KG1 (cell line): ENCODE measurements around the gene ETNK2.
"Not testable (repeated sequence)": the region's sequence is repeated elsewhere in the genome, so short reads cannot be mapped to it uniquely, and the experiment has no call there.

Experiments used
- DNase-seq: peaks from one replicate; lab custom pipeline; 2025; lab: John Stamatoyannopoulos, UW

Gene ETNK2

DNA sequence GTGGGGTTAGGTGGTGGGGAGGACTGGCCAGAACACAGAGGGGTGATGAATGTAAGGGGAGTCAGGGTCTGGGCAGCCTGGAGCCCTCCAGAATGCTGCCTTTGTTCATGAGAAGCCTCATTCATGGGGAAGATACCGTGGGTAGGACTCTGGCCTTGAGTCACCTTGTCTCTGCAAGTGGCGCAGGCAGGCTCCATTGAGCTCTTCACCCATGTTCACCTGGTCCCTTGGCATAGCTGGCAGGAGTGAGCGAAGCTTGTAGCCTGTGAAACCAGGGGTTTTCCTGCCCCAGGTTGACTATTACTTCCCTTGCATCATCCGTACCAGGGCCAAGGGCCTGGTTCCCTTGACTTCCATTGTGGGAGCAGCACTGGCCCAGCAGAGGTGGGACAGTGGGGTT is 53.2 kb downstream of the ETNK2 start:
- no peak for DNase-seq

DNA sequence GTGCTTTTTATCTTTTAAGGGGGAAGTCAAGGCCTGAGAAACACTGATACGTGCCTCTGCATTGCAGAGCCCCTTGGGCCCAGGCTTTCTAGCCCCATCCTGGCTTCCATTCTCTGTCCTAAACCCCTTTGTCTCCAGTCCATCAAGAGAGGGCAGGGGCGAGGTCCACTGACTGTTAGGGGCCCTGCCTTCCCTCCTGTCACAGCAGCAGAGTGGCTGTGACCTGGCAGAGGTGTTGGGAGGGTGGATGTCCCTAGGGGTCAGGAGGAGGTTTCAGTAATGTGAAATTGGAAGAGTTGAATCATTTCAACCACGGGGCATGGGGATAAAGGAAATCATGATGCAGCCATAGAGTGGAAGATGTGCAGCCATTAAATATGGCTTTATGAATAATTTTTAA is 54.9 kb downstream of the ETNK2 start:
- no peak for DNase-seq

DNA sequence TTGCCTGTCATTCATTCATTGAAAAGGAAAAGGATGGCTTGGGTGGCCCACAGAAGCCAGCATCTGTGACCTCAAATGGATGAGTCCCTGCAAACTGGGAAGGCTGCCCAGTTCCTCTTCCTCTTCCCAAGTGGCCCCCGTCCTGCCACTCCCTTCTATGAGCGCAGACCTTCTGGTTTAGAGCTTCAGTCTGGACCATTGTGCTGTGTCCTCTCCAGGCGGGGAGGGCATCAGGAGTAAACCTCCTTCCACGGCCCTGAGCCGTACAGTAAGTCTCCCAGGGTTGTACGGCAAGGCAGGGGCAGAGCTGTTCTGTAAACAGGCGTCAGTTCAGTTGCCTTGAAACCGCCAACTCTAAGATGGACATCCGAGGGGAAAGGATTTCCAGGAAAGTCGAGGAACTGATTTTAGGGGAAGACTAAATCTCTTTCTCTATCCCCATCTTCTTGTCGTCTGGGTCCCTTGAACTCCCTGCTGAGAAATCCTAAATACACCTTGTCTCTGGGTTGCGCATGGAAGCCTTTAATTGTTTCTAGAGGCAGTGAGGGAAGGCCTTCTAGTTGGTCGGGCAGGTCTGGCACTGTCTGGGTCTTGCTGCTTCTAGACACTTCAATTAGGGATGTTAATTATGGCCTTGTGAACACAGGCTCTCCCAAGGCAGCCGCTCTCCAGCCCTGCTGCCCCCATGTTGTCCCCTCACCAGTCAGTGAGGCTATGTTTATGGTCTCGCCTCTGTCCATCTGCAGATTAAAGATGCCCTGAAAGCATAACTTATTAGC is 56.8 kb downstream of the ETNK2 start:
- no peak for DNase-seq

DNA sequence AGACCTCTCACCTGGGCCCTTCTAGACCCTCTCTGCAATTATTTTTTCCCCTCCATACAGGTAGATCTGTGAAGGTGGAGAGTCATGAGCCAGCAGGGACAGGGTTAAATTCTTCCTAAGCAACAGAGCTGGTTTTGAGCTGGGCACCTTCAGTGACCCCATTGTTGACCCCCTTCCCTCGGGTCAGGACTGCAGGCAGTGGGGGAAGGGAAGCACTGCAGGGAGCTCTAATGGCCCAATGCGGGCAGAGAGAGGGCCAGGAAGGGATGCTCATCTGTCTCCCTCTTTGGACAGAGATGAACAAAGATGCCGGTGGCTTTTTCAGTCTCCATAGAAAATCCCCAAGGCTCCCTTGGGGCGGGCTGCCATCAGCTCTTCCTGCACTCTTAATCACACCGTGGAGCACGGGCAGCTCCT is 57.5 kb downstream of the ETNK2 start:
- DNase-seq, result no peak

DNA sequence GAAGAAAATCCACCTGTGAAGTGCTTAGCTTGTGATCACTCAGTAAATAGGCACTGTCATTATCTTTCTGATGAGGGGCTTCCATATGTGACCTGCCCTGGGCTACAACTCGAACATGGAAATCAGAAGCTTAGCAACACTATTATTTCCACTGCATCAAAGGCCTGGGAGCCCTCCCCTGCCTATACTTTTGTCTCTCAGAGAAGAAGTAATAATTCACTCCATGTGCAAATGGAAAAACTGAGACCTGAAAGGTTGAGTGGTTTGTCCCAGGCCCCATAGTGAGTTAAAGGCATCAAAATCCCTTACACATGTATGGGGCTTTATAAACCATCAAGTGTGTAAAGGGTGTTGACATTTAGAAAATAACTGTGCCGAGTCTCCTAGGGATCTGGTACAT is 58.1 kb downstream of the ETNK2 start:
- DNase-seq, result no peak

DNA sequence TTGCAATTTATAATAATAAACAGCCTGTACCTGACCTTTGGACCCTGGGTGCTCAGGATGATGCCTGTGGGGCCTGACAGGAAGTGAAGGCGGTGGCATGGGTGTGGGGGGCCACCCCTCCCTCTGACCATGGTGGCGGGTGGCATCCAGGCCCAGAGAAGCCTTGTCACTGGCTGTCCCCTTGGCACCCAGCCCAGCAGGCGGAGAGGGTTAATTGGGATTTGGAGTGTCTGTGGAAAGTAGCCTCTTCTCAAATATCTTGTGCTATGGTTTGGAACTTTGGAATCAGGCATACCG is 58.5 kb downstream of the ETNK2 start:
- DNase-seq, result no peak

DNA sequence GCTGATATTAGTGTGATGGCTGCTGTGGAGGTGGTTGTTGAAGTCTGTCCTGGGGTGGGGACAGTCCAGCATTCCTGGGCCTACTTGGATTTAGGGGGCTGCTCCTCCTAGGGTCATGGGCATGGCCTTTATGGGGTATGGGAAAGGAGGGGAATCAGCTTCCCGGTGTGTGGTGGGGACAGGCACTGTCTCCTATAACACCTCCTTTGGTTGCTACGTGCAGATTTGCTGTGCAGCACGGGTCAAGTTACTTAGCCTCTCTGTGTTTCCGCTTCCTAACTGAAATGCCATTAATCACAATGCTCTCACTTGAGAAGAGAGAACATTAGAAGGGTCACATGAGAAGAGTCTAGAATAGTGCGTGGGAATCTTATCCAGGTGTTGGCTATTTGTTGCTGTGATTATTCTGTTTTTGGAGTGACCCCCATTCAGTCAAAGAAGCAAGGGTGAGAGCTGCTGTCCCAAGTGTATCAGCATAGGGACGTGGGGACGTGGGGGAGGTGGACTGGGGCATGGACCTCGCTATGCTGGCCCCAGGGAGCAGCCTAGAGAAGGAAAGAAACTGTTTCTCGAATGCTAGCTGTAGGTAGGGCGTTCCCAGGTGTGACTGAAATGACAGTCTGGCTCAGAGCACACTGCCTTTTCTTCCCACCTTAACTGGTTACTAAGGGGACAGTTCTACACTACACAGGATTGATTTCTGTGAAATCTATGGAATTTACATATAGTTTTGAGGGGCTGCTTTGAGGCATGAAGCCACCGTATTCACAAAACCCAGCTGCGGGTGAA is 59.0 kb downstream of the ETNK2 start:
- no peak for DNase-seq

DNA sequence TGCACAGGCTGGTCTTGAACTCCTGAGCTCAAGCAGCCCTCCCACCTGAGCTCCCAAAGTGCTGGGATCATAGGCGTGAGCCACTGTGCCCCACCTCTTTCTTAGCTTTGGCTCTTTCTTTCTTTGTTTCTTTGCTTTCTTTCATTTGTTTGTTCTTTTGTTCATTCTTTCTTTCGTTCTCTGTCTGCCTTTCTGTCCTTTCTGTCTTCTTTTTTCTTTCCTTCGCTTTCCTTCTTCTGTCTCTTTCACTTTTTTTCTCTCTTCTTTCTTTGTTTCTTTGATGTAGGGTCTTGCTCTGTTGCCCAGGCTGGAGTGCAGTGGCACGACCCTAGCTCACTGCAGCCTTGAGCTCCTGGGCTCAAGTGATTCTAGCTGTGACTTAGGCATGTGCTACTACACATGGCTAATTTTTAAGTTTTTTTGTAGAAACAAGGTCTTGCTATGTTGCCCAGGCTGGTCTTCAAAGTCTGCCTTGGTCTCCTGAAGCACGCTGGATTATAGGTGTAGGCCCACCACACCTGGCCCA is 60.0 kb downstream of the ETNK2 start:
- no peak for DNase-seq

DNA sequence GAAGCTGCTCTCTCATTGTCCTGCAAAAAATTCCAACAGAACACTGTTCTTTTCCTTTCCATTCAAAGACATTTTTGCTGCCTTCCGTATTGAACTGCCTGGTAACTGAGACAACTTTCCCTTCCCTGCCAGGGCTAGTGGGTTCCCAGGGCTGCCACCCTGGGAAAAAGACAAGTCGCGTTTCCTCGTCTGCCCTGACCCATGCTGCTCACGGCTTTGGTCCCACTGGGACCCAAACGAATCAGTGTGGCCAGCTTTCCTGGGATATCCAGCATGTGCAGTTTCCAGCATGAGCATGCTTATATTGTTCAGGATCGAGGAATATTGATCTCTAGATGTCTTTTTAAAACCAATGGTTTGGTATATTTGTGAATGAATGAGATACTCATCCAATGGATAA is 60.8 kb downstream of the ETNK2 start:
- no peak for DNase-seq

DNA sequence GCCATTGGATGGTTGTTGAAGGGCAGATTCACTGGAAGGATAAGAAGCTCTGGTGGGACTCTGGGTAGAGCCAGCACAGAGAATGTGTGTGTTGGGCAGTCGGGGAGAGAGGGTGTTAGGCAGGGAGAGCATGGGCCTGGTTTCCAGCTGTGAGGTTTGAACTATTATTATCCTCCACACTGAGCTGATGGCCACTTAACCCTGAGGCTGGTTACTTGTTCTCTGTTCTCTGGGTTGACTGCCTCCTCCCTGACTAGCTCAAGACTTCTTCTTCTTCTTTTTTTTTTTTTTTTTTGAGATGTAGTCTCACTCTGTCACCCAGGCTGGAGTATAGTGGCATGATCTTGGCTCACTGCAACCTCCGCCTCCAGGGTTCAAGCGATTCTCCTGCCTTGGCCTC is 61.7 kb downstream of the ETNK2 start:
- not testable (repeated sequence) for DNase-seq

DNA sequence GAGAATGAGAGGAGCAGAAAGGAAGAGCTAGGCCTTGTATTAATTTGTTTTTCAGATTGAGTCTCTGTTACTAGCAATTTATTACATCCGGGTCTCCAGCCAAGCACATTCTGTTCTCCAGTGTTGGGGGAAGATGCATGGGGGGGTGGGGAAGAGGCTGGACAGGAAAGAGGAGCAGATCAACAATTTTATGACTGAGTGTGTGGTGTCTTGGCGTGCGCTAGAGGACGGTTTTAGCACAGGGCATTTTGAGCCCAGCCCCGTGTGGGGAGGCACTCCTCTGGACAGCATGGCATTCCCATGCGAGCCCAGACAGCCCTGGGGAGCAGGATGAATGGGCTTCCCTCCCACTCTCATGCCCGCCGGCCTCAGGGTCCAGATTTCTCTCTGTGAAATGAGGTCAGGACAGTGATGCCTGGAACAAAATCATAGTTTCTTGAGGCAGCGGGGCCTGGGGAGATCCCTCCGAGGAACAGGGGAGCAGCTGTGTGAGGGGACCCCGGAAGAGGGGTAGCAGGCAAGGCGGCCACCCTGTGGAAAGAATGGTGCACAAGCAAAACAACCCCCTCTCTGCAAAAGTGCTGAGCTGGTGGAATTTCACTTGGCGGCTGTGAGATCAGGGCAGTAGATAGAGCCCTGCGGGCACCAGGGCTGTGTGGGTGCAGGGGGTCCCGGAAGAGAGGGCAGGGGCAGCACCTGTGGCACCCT is 62.6 kb downstream of the ETNK2 start:
- DNase-seq, result no peak

DNA sequence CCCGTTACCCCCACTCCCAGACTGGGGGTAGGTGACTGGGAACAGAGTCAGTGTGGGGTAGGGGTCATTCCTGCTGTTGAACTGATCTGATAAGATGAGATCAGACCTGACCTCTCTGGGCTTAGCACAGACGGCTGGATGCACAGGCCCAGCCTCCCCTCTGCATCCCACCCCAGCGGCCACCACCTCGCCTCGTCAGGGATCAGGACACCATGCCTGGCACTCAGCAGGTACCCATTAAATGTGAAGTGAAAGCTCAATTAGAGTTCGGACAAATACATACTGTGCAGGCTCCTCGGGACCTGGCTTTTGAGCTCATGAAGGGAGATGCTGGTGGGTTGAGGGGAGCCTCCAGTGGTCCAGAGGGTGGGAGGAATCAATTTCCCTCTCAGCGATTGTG is 63.2 kb downstream of the ETNK2 start:
- DNase-seq, result no peak

DNA sequence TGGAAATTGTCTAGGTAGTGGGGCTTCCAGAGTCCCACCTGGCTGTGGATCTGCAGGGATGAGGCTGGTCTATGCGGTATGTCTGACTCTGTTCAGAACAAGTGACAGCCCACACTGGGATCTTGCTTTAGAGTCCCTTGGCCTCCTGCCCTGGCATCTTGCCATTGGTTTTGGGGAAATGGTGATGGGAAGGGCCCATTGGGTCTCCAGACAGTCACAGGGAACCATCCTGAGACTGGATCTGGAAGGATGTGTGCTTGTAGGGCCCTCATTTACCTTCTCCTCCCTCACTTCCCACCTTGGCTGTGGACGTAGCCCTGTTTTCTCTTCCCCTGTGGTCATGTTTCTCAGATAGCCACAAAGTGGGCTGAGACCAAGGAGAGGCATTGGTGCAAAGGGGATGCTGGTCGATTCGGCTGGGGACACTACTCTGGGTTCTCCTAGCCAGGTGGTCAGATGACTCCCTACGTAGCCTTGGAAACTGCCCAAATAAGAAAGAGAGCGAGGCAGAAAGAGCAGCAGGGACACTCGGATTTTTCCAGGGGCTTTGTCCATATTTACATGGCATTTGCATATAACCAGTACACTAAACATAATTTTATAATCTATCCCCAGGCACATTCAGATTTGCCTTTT is 63.8 kb downstream of the ETNK2 start:
- no peak for DNase-seq

DNA sequence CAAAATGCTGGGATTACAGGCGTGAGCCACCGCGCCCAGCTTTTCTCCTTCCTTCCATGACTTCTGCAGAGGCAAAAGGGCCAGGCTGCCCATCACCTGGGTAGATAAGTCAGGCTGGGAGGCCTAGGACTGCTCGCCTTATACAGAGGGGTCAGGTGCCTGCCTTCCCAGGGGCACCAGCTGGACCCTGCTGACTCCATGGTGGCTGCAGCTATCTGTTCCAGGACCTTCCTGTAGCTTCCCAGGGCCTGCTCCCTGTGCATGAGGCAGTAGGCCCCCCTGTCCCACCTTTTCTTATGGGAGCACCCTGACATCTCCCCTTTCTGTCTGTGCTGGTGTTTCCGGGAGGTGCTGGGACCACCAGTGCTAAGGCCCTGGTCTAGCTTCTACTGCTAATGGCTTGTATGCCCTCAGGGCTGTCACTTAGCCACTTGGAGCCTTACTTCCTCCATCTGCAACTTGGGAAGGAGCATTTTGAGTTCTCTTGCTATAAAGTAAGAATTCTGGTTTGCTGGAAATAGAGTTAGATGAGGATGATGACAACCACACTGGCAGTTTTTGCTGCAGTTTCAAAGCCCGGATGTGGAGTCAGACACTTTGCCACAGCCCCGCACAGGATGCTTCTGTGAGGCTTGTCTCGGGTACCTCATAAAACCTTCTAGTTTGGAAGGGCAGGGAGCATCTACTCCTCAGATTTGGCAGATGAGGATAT is 64.5 kb downstream of the ETNK2 start:
- no peak for DNase-seq

DNA sequence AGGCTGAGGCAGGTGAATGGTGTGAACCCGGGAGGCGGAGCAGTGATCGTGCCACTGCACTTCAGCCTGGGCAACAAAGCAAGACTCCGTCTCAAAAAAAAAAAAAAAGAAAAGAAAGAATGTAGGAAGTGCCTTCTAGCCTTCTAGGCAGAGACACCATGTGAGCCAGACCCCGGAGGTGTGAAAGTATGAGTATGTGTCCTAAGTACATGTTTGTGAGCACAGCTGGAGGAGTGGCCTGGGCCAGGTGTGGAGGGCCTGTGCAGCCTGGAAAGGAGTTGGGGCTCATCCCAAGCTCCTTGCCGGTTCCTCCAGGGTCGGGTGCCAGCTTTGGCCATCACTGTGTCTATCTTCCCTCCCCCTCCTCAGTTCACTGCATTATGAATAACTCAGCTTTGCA is 66.0 kb downstream of the ETNK2 start:
- no peak for DNase-seq

DNA sequence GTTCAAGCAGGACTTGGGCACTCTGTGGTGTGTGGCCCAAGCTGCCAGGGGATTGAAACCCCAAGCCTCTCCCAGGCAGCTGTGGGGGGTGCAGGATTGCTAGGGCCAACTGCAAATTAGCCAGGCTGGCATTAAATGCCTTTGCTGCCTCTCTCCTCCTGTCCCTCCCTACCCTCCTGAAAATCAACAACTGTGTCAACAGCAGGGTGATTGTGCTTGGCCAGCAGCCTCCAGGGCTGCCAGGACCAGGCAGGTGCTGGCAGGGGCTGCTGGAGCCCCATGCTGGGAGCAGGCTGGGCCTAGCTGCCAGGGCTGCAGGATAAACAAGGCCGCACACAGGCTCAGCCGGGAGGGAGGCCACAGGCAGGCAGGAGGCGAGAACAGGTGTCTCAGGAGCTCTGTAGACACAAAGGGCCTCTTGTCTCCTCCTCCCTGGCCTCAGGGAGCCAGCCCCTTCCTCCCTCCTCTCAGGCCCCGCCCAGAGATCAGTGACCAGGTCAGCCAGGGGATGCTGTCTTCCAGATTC is 67.5 kb downstream of the ETNK2 start:
- DNase-seq, result no peak

DNA sequence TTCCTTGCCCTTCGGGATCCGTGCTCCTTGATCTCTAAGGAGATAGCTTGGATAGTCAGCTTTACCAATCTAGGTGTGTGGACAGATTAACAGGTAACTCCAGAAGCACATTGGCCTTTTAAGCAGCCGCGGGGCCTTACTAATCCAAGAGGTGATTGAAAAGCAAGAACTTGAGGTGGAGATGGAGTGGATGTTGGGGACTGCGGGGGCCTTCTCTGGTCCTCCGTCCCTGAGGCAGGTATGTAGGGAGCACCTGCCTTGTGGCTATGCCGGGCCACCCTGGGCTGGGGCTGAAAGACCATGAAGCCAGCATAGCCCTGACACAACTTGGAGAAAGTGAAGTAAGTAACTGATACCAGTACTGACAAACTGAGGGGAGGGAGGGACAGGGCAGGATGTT is 68.4 kb downstream of the ETNK2 start:
- DNase-seq, result no peak

DNA sequence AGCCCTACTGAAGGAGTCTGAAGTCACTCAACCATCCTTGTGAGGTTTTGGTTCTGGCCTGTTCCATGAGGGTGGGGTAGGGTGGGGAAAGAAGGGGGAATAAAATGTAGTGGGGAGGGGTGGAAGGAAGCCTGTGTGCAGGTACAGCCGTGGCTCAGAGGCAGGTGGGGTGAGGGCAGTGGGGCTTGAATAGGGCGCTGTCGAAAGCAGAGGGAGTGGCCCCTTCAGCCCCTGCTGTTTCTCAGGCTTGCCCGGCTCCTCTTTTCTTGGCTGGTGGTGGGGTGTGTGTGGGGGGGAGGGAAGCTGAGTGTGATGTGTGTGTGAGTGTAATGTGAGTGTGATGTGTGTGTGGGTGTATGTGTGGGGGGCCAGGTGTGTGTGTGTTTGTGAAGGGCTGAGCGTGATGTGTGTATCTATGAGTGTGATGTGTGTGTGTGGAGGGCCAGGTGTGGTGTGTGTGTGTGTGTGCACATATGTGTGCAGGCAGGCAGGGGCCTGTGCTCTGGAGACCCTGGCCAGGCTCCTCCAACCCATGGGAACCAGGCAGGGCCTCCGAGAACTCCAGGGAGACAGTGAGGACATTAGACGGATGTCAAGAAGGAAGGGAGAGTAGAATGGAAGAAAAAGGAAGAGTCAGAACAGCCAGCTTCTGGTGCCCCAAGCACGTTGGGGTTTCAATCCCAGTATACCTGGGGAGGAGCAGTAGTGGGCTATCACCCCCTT is 69.9 kb downstream of the ETNK2 start:
- DNase-seq, result no peak

DNA sequence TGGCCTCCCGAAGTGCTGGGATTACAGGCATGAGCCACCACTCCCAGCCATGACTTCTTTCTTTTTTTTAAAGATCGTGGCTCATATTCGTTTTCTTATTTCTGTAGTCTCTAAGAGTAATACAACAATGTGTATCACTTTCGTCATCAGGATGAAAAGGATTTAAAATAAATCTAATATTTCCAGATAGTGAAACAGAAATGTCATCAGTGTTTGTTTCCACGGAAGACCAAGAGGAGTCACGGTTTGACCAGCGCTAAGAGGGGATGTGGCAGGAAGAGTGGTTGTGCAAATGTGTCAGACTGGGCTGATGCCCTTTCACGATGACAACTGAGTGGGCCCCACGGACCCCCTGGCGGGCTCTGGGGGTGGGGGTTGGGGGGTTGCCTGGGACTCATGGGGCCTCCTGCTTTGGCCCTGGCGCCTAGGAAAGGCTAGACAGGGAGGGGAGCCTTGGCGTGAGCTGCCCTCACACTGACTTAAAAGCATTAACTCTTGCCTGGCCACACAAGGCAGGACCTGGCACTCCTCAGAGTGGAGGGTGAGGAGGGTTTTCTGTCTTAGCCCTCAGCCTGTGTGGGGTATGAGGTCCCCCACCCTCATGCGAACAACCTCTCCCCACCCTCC is 70.6 kb downstream of the ETNK2 start:
- DNase-seq, result no peak
